ENCODE results near the gene DLGAP3. TPM values are rescaled to one million over a fixed set of nuclear protein-coding genes. Genes with fewer than 3 reads are reported as not detected.
"Not testable (repeated sequence)": the region's sequence is repeated elsewhere in the genome, so short reads cannot be mapped to it uniquely, and the experiment has no call there.

Gene DLGAP3
- total and polyA plus RNA-seq, 9 donors = 0.05 to 0.62 (median 0.18) TPM

- H3K27me3 ChIP-seq = no peaks in the 10 kb centered on the region
- peaks cover 7% of the 10 kb centered on the region for H3K4me1 ChIP-seq (ENCODE audit: insufficient read depth)
- no peaks in the 10 kb centered on the region for H3K36me3 ChIP-seq
- intact Hi-C loops (cut with DNase I) = no loop called here
- no peaks in the 10 kb centered on the region for H3K9me3 ChIP-seq
- no peak overlapping the region for H3K4me3 ChIP-seq
- TF ChIP-seq POLR2A (IDR thresholded peaks at IDR 0.05) (no peak), EP300 (IDR thresholded peaks at IDR 0.05) (no peak)
- no peak for DNase-seq
- 87 to 93% (median 92%) methylated on average over 3 of the region's 3 CpGs for WGBS, 3 donors
- H3K27ac ChIP-seq = no peak overlapping the region
Measured at GRCh38 chr1:34822202-34822601, 107.2 kb downstream of the DLGAP3 start.

GRCh38 chr1:34818862-34819261 lies 110.6 kb downstream of the DLGAP3 start:
- H3K36me3 ChIP-seq; DNase-seq; H3K27me3 ChIP-seq; H3K27ac ChIP-seq; H3K4me1 ChIP-seq (ENCODE audit: insufficient read depth); H3K4me3 ChIP-seq; H3K9me3 ChIP-seq; intact Hi-C loops (cut with DNase I): not testable (repeated sequence)
- WGBS, 3 donors = 92 to 99% (median 97%) methylated on average over 2 of the region's 2 CpGs

GRCh38 chr1:34816778-34817177 lies 112.7 kb downstream of the DLGAP3 start:
- 67 to 74% (median 69%) methylated on average over 3 of the region's 3 CpGs for WGBS, 3 donors
- no peaks in the 10 kb centered on the region for H3K9me3 ChIP-seq
- no peaks in the 10 kb centered on the region for H3K27me3 ChIP-seq
- no peaks in the 10 kb centered on the region for H3K36me3 ChIP-seq
- no peak overlapping the region for H3K27ac ChIP-seq
- H3K4me1 ChIP-seq (ENCODE audit: insufficient read depth) = no peaks in the 10 kb centered on the region
- TF ChIP-seq CTCF (IDR thresholded peaks at IDR 0.05) (no peak), POLR2A (IDR thresholded peaks at IDR 0.05) (no peak), EP300 (IDR thresholded peaks at IDR 0.05) (no peak)
- intact Hi-C loops (cut with DNase I) = no loop called here
- no peak overlapping the region for H3K4me3 ChIP-seq
- no peak for DNase-seq

GRCh38 chr1:34816332-34816731 lies 113.1 kb downstream of the DLGAP3 start:
- Histone ChIP-seq H3K9me3 (no peaks in the 10 kb centered on the region), H3K4me1 (ENCODE audit: insufficient read depth) (no peaks in the 10 kb centered on the region), H3K36me3 (no peaks in the 10 kb centered on the region), H3K27ac (no peak overlapping the region), H3K4me3 (no peak overlapping the region), H3K27me3 (no peaks in the 10 kb centered on the region)
- intact Hi-C loops (cut with DNase I) = no loop called here
- TF ChIP-seq EP300 (IDR thresholded peaks at IDR 0.05) (no peak), POLR2A (IDR thresholded peaks at IDR 0.05) (no peak), CTCF (IDR thresholded peaks at IDR 0.05) (no peak)
- DNase-seq = no peak

Other genes starting within 250 kb of the DLGAP3 start
- not detected for gene GJB5, start 174.6 kb downstream of the DLGAP3 start, total RNA-seq
- gene GJB5, start 174.6 kb downstream of the DLGAP3 start, polyA plus RNA-seq = not detected
- not detected for gene GJB4, start 169.9 kb downstream of the DLGAP3 start, total RNA-seq
- gene GJB4, start 169.9 kb downstream of the DLGAP3 start, polyA plus RNA-seq = not detected
- gene GJB3, start 148.4 kb downstream of the DLGAP3 start, total RNA-seq = 1 to 10 TPM in 1 of 7 donors, under 1 TPM in 3, not detected in 3; 0.23 to 1.7 (median 0.32) TPM
- gene GJB3, start 148.4 kb downstream of the DLGAP3 start, polyA plus RNA-seq = not detected
- gene GJA4, start 136.7 kb downstream of the DLGAP3 start, total RNA-seq = 100 to 1,000 TPM in 1 of 7 donors, 10 to 100 TPM in 2, 1 to 10 TPM in 4; 4.9 to 149 (median 9.5) TPM
- 10 to 100 TPM in 1 of 2 donors, 1 to 10 TPM in 1; 7.9 to 19.4 TPM for gene GJA4, start 136.7 kb downstream of the DLGAP3 start, polyA plus RNA-seq
- gene SMIM12, start 69.9 kb downstream of the DLGAP3 start, total RNA-seq = 10 to 100 TPM; 15.4 to 32.3 (median 24.4) TPM
- 10 to 100 TPM; 18.4 to 28.1 TPM for gene SMIM12, start 69.9 kb downstream of the DLGAP3 start, polyA plus RNA-seq
- gene TMEM35B, start 55.7 kb upstream of the DLGAP3 start, total RNA-seq = 10 to 100 TPM; 19.6 to 54.3 (median 25.0) TPM
- gene TMEM35B, start 55.7 kb upstream of the DLGAP3 start, polyA plus RNA-seq = 10 to 100 TPM; 54.6 to 58.7 TPM
- 10 to 100 TPM; 10.5 to 27.5 (median 20.3) TPM for gene ZMYM6, start 102.3 kb upstream of the DLGAP3 start, total RNA-seq
- gene ZMYM6, start 102.3 kb upstream of the DLGAP3 start, polyA plus RNA-seq = 10 to 100 TPM in 1 of 2 donors, 1 to 10 TPM in 1; 9.1 to 14.3 TPM
- 10 to 100 TPM; 12.3 to 19.9 (median 19.2) TPM for gene ZMYM1, start 149.7 kb upstream of the DLGAP3 start, total RNA-seq
- 10 to 100 TPM in 1 of 2 donors, 1 to 10 TPM in 1; 5.3 to 13.2 TPM for gene ZMYM1, start 149.7 kb upstream of the DLGAP3 start, polyA plus RNA-seq

All from ovary (tissue), 9 donors.